NCI-H510A treated with DMSO at 0.1 percent for 48 hours (cell line): ENCODE data around the gene ZNF91.
"Not testable (repeated sequence)": the region's sequence is repeated elsewhere in the genome, so short reads cannot be mapped to it uniquely, and the experiment has no call there.

Experiments used
- DNase-seq: peaks from one replicate; lab custom pipeline; 2025; lab: John Stamatoyannopoulos, UW

Gene ZNF91

DNA sequence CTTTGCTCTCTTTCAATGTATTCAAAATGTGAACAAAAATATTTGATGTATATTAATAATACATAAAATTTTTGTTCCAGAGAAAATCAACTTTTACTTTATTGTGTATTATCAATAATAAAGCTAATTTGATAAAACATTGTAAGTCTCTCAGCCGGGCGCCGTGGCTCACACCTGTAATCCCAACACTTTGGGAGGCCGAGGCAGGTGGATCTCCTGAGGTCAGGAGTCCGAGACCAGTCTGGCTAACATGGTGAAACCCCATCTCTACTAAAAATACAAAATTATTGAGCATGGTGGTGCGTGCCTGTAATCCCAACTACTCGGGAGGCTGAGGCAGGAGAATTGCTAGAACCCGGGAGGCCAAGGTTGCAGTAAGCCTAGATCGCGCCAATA, 449 bp upstream of the ZNF91 start:
- not testable (repeated sequence) for DNase-seq

- DNase-seq, result no peak
These were observed 760 bp downstream of the ZNF91 start for GRCh38 chr19:23394511-23394910.

DNA sequence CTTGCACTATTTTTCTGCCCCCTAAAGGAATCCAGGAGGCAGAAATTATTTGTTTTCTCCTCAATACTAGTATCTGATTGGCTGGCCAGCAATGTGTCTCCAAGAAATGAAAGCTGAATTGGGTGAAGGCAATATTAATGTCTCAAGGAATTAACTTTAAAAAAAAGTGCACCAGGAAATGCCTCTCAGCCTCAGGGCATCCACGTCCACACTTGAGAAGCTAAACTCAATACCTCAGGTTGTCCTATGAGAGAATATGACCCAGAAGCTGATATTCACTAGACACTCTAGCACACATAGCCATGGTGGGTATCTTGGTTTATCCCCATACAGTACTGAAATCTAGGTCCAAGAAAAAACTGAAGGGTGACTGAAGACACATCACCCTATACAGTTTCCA, 2.1 kb downstream of the ZNF91 start:
- no peak for DNase-seq

DNA sequence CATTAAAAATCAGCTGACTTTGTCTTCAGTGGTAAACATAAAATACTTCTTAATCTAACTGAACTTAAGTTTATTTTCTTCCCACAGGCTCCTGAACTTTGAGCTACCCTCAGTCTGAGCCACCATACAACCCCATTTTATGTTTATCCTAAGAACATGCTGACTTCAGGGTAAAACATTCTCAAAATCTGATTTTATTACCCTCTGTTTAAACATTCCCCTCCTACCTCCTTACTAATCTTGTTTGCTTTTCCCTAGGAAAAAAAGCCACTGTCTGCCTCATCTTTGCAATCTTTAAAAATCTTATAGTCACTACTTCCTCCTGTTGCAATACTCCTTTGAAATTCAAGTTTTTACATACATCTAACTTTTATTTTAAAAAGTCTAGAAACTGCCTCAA, 4.0 kb downstream of the ZNF91 start:
- no peak for DNase-seq

DNA sequence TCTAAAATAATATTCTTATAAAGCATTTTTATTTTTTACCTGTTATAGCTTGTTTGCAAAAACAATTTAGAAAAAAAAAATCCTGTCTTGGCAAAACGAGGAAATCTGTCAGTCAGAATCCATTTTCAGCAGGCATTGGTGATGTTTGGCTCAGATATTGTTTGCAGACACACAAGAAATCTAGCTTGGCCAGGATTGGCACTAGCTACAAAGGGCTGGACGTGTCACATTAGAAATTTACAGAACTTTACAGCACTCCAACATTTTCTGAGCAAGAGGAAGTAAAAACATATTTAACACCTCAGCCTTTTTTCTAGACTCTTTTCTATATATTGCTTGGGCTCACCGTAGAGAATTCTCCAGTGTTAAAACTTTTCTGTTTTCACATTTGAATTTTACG, 9.9 kb downstream of the ZNF91 start:
- DNase-seq, result no peak

DNA sequence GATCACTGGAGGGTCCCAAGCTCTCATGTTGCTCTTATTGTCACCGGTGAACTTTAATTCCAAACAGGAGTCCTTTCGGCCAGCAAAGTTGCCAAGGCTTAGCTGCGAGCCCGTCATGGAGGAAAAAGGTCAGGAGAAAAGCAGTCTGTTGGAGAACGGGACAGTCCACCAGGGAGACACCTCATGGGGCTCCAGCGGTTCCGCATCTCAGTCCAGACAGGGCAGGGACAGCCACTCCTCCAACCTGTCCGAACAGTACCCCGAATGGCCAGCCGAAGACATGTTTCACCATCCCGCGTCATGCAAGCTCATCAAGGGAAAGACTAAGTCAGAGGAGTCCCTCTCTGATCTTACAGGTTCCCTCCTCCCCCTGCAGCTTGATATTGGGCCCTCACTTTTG, 10.4 kb downstream of the ZNF91 start:
- DNase-seq, result no peak

- no peak for DNase-seq
These were observed 11.1 kb downstream of the ZNF91 start for GRCh38 chr19:23384166-23384565.

DNA sequence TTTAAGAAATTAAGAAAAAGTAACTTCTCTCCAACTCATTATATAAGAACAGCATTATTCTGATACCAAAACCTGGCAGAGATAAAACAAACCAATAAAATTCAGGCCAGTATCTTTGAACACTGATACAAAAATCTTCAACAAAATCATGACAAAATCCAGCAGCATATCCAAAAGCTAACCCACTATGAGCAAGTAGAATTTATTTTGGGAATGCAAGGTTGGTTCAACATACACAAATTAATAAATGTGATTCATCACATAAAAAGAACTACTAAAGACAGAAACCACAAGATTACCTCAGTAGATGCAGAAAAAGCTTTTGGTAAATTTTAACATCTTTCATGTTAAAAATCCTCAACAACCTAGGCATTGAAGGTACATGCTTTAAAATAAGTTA, 12.3 kb downstream of the ZNF91 start:
- DNase-seq, result no peak

DNA sequence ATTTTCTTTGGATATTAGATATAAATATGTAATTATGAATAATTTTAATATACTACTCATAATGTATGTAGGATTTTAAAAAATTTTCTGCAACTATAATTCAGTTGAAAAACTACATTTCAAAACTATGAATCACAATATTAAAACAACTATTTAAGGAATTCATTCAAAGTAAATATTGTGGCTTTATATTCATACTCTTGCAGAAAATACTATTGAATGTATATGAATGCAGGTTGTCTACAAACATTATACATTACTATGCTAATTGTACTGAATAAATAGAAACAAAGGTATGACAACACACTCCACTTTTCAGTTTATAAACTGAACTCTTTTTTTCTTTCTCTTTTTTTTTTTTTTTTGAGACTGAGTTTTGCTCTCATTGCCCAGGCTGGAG, 14.2 kb downstream of the ZNF91 start:
- DNase-seq, result no peak

DNA sequence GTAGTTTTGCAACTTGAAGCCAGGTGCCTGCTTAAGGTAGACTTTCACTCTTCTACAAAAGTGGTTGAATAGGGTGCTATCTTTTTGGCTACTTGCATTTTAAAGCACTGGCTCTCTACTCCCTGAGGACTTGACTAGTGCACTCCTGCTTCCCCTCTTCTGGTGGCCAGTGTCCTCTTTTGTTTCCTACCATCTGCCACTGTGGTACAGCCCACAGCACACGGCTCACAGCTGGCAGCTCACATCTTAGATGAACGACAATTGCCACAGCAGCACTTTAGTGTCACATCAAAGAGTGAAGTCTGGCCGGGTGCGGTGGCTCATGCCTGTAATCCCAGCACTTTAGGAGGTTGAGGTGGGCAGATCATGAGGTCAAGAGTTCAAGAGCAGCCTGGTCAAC, 15.6 kb downstream of the ZNF91 start:
- DNase-seq, result not testable (repeated sequence)

- no peak for DNase-seq
These were observed 16.3 kb downstream of the ZNF91 start for GRCh38 chr19:23378948-23379347.

DNA sequence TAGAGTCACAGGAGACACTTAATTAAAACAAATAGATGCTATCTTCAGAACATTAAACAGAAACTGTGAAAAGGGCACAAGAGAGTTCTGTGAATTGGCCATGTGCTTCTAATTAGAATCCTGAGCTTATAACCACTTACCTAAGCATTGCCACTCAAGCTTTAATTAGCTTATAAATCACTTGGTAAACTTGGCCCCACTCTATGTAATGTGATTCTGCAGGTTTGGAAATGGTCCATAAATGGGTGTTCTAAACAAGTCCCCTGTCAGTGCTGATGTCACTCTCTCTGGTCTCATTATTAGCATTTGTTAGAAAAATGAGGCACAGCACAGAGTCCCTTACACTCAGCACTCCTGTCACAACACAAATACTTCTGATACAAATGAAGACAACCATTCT, 18.0 kb downstream of the ZNF91 start:
- DNase-seq, result no peak

- no peak for DNase-seq
These were observed 28.8 kb downstream of the ZNF91 start for GRCh38 chr19:23366437-23366836.

GRCh38 chr19:23366031-23366430, 29.2 kb downstream of the ZNF91 start:
- not testable (repeated sequence) for DNase-seq

- DNase-seq, result no peak
These were observed 30.0 kb downstream of the ZNF91 start for GRCh38 chr19:23365222-23365621.

- DNase-seq, result not testable (repeated sequence)
These were observed 33.4 kb downstream of the ZNF91 start for GRCh38 chr19:23361843-23362242.

GRCh38 chr19:23351806-23352205, 43.5 kb downstream of the ZNF91 start:
- no peak for DNase-seq

DNA sequence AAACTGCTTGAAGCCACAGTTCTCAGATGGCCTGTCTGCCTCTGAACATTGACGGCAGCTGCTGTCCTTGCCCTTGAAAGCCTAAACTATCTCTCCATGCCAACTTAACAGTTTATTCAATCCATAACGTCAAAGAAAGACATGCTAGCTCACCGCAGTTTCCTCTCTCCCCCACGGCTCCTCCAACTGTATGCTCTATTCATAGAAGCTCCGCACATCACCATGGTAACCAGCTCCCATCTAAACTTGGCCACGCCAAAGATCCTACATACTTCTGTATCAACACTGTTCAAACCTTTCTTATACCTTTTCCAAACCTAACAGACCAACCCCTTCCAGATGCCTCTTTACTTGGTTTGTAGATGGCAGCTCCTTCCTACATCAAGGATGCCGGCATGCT, 48.6 kb downstream of the ZNF91 start:
- DNase-seq, result no peak

DNA sequence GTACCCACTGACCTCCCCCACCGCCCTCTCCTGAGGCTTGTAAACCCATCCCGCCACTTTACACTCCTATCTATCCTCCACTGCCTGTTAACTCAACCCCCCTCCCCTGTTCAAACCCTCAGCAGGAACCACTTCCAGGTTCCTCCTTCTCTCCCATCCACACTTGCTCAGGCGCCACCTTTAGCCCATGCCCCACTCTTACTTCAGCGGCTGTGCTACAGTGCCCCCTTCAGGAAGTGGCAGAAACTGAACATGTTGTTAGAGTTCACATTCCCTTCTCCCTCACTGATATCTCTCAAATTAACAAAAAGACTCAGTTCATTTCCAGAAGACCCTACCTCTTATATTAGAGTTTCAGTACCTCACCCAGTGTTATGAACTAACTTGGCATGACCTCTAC, 49.4 kb downstream of the ZNF91 start:
- DNase-seq, result no peak

DNA sequence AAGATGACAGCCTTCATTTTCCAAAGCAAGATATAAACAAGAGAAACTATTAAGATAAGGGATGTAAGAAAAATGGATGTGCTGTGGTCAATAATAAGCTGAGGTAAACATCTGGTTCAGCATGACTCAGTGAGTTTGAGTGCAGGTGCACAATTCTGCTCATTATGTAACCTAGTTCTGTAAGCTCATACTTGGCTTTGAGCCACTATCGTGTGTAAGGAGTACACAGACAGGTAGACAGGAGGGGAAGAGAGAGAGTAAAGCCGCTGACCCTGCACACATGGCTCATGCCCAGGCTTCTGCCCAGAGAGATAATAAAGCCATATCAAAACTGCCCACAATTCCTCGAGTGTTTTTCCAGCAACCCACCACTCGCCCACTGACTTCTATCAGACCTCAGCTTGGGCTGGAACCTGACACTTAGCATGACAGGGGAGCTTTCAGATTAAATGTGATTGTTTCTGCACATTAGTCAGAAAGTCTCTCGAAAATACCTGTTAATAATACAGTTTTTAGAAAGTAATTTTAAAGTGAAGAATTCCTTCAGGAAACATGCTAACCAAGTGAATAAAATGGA, 51.7 kb downstream of the ZNF91 start:
- no peak for DNase-seq

DNA sequence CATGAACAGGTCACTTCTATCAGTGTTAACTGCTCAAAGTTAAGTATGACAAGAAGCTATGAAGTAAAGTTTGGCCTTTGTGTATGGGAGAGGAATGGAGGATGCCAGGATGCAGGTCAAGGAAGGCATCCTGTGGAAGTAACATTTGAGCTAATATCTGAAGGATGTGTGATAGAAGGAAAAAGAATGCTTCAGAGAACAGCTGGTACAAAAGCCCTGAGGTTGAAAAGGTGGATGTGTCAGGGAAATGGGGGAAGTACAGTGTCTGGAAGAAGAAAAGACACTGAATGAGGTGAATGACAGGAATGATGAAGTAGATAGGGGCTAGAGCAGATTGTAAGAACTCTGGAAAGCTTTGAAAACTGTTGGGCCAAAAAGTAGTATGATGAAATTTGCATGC, 67.1 kb downstream of the ZNF91 start:
- no peak for DNase-seq

- no peak for DNase-seq
These were observed 73.2 kb downstream of the ZNF91 start for GRCh38 chr19:23321953-23322549.

DNA sequence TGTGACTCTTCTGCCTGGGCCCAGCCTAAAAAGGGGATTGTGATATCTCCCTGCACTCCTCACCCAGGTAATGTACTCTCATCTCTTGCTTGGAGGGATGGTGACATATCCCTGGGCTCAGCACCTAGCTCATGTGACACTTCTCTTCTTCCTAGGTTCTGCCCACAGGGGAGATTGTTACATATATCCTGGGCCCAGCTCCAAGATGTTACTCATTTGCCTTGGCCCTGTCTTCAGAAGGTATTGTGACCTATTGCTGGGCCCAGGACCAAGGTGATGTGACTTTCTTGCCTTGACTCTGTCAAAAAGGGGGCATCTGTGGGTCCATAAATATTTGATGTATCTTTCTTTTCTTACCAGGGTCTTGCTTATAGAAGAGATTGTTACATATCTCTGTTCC, 73.9 kb downstream of the ZNF91 start:
- not testable (repeated sequence) for DNase-seq

- not testable (repeated sequence) for DNase-seq
These were observed 75.7 kb downstream of the ZNF91 start for GRCh38 chr19:23319571-23319970.
